ENCODE data around the gene TMEM95.

DNA sequence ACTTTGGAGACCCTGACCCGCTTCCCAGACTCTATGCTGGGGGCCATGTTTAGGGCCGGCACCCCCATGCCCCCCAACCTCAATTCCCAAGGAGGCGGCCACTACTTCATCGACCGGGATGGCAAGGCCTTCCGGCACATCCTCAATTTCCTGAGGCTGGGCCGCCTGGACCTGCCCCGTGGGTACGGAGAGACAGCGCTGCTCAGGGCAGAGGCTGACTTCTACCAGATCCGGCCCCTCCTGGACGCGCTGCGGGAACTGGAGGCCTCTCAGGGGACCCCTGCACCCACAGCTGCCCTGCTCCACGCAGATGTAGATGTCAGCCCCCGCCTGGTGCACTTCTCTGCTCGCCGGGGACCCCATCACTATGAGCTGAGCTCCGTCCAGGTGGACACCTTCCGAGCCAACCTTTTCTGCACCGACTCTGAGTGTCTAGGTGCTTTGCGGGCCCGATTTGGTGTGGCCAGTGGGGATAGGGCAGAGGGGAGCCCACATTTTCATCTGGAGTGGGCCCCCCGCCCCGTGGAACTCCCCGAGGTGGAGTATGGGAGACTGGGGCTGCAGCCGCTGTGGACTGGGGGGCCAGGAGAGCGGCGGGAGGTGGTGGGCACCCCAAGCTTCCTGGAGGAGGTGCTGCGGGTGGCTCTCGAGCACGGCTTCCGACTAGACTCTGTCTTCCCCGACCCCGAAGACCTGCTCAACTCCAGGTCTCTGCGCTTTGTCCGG, 1.9 kb upstream of the TMEM95 start:
- TF ChIP-seq CTCF (conservative IDR thresholded peaks at IDR 0.05) = no peak
- TF ChIP-seq EZH2 (IDR thresholded peaks at IDR 0.05; ENCODE audit: low read depth) = no peak
